A673 (cell line): ENCODE results near the gene KDR. TPM values are rescaled to one million over a fixed set of nuclear protein-coding genes. Genes with fewer than 3 reads are reported as not detected.
A peak's percentile ranks its signal among the peaks of the same experiment; 100 is the strongest.

Experiments used
- BruUV-seq: library from RNA; stranded (reverse); fragments of 400-500 nt; replicated peaks from 2 replicates; lab custom pipeline; 2021; lab: Mats Ljungman, UMichigan
- CTCF ChIA-PET: fragments of 300-600 bp; sonication (Branson Sonifier 250); formaldehyde crosslinking; loops from one replicate; lab custom pipeline; 2022; ENCODE audit warnings: antibody characterized with exemption; lab: Charles Lee
- POLR2A ChIA-PET: fragments of 300-600 bp; sonication (Branson Sonifier 250); formaldehyde crosslinking; loops from one replicate; lab custom pipeline; 2022; ENCODE audit warnings: antibody characterized with exemption; ENCODE audit not compliant: low non-redundant PET; lab: Charles Lee
- DNase-seq: peaks from one replicate; pipeline ENCODE4 v3.0.0-alpha.2; 2015; ENCODE audit warnings: low spot score
- H3K27ac ChIP-seq: fragments of 200-600 bp; sonication (generic); 2 replicates; pipeline ENCODE4 v1.5.1; 2016; ENCODE audit warnings: mixed run types, low read depth, mild to moderate bottlenecking, mixed read lengths, antibody characterized with exemption, low read length; ENCODE audit not compliant: poor library complexity, severe bottlenecking
- H3K27me3 ChIP-seq: fragments of 200-600 bp; sonication (generic); replicated peaks from 2 replicates; pipeline ENCODE4 v1.6.1; 2017; ENCODE audit warnings: mixed run types, low read depth, mild to moderate bottlenecking, mixed read lengths, antibody characterized with exemption, low read length; ENCODE audit not compliant: insufficient read depth, poor library complexity
- H3K36me3 ChIP-seq: fragments of 200-600 bp; sonication (generic); 2 replicates; pipeline ENCODE4 v1.6.1; 2016; ENCODE audit warnings: mixed run types, mild to moderate bottlenecking, mixed read lengths, antibody characterized with exemption, low read length; ENCODE audit not compliant: insufficient read depth, poor library complexity, severe bottlenecking
- H3K4me1 ChIP-seq: fragments of 200-600 bp; sonication (generic); 2 replicates; pipeline ENCODE4 v1.6.1; 2017; ENCODE audit warnings: mixed run types, mild to moderate bottlenecking, mixed read lengths, antibody characterized with exemption, low read length; ENCODE audit not compliant: insufficient read depth, poor library complexity, severe bottlenecking
- H3K4me3 ChIP-seq: fragments of 200-600 bp; sonication (generic); 2 replicates; pipeline ENCODE4 v1.5.1; 2016; ENCODE audit warnings: low read depth, mixed run types, mild to moderate bottlenecking, mixed read lengths, low read length; ENCODE audit not compliant: poor library complexity, severe bottlenecking
- H3K9me3 ChIP-seq: fragments of 200-600 bp; sonication (generic); 2 replicates; pipeline ENCODE4 v1.6.1; 2016; ENCODE audit warnings: mixed run types, low read depth, mild to moderate bottlenecking, mixed read lengths, antibody characterized with exemption, low read length; ENCODE audit not compliant: poor library complexity, severe bottlenecking
- CTCF ChIP-seq: fragments of 300-800, 200-600 bp; sonication (generic); conservative IDR thresholded peaks from 2 replicates; pipeline ENCODE4 v1.5.1; 2017; ENCODE audit warnings: low read depth, mild to moderate bottlenecking, antibody characterized with exemption, low read length, moderate library complexity, mixed read lengths
- EZH2 ChIP-seq: fragments of 200-600 bp; sonication (generic); IDR thresholded peaks from 2 replicates; pipeline ENCODE4 v1.6.1; 2017; ENCODE audit warnings: borderline replicate concordance, low read depth, mild to moderate bottlenecking, mixed read lengths, antibody characterized with exemption, low read length; ENCODE audit not compliant: poor library complexity, severe bottlenecking
- intact Hi-C: fragments of 100-400 bp; cut with micrococcal nuclease; formaldehyde crosslinking; loops from one replicate; pipeline ENCODE4 v1.10.0; 2022; ENCODE audit not compliant: unreplicated experiment
- total RNA-seq: library from RNA; stranded (reverse); gene quantifications from 2 replicates; pipeline ENCODE4 v1.2.3, GENCODE V29; 2021

Gene KDR
- total RNA-seq, 1 experiment from 2014 or later = 0.47 TPM

- H3K4me3 ChIP-seq = no peak overlapping the region
- no peak for DNase-seq
- ChIA-PET CTCF (no interaction called here), POLR2A (no interaction called here)
- BruUV-seq = no TSS peak
- TF ChIP-seq CTCF = no peak
- TF ChIP-seq EZH2 = no peak
- no peaks in the 10 kb centered on the region for H3K36me3 ChIP-seq
- H3K27ac ChIP-seq = no peak overlapping the region
- intact Hi-C loops = no loop called here
- H3K27me3 ChIP-seq = no peaks in the 10 kb centered on the region
- no peaks in the 10 kb centered on the region for H3K4me1 ChIP-seq
- no peaks in the 10 kb centered on the region for H3K9me3 ChIP-seq
Observed at GRCh38 chr4:55127053-55127452, 1.7 kb upstream of the KDR start.

GRCh38 chr4:55125763-55126541 is 557 bp upstream of the KDR start:
- intact Hi-C loops = no loop called here
- Histone ChIP-seq H3K9me3 (no peaks in the 10 kb centered on the region), H3K4me1 (no peaks in the 10 kb centered on the region), H3K27me3 (no peaks in the 10 kb centered on the region), H3K27ac (no peak overlapping the region), H3K36me3 (no peaks in the 10 kb centered on the region), H3K4me3 (peak overlapping the region; percentile 45)
- POLR2A ChIA-PET = interaction anchor here (0.6 kb wide), 1 partner anchor 35 kb away, joined by 3 read pairs; no protein-coding TSS in a partner anchor
- CTCF ChIA-PET = no interaction called here
- BruUV-seq = no TSS peak
- DNase-seq = peak; percentile 6
- TF ChIP-seq CTCF (no peak), EZH2 (no peak)

GRCh38 chr4:55124322-55125076 is 896 bp downstream of the KDR start:
- DNase-seq = no peak
- Histone ChIP-seq H3K9me3 (no peaks in the 10 kb centered on the region), H3K36me3 (no peaks in the 10 kb centered on the region), H3K4me1 (no peaks in the 10 kb centered on the region), H3K27ac (no peak overlapping the region), H3K4me3 (no peak overlapping the region), H3K27me3 (no peaks in the 10 kb centered on the region)
- intact Hi-C loops = loop anchor here (5.0 kb wide), 1 partner anchor 92 kb away; no protein-coding TSS in a partner anchor
- TF ChIP-seq EZH2 (no peak), CTCF (no peak)
- CTCF ChIA-PET = no interaction called here
- POLR2A ChIA-PET = no interaction called here
- no TSS peak for BruUV-seq
